ENCODE measurements around the gene TFDP2.

TFDP2 gene

DNA sequence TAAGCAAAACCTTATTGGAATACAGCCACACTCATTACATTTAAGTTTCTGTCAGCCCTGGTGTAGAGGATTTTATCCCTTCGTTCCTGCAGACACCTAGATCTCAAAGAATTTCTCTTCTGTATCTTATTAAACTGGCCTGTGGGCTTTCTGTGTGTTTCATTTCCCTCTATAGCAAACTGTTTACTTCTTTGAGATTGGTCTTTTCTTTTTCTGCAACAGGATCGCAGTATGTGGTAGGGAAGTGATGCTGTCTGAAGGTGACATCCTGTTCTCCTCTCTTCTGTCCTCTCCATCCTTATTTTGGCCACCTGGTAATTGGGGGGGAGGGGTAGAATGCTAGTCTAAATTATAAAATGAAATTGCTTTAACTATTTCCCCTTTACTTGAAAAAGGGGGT, 247.4 kb downstream of the TFDP2 start (continued):
- no peak for TF ChIP-seq PRDM4 (tag by site-specific recombination; IDR thresholded peaks at IDR 0.05)
- TF ChIP-seq ZNF211 (tag by site-specific recombination; IDR thresholded peaks at IDR 0.05; ENCODE audit: low read depth), result no peak
- TF ChIP-seq ZNF530 (tag by site-specific recombination; IDR thresholded peaks at IDR 0.05; ENCODE audit: low read depth), result no peak
- TF ChIP-seq ZNF768 (tag by site-specific recombination; IDR thresholded peaks at IDR 0.05), result no peak

DNA sequence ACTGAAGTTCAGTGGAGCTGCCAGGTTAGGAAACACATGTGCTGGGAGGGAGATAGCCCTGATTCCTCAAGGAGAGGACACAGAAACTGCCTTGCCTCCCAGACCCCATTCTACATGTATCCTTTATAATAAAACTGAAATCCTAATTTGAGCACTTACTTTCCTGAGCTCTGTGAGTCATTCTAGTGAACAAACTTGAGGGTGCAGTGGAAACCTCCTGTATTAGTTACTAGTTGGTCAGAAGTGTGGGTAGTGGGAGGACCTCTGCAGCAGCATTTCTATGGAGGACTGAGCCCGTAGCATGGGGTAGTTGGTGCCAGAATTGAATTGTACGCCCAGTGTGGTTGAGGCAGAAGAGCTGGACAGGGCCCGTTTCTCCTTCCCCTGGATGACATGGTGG, 249.0 kb downstream of the TFDP2 start:
- no peak overlapping the region for H3K27ac ChIP-seq (ENCODE audit: extremely low read depth, low read depth, low read length)
- H3K4me1 ChIP-seq (ENCODE audit: control insufficient read depth, insufficient read depth, low read length), result no peaks in the 10 kb centered on the region
- no peaks in the 10 kb centered on the region for H3K9me3 ChIP-seq (ENCODE audit: control insufficient read depth, insufficient read depth, low read depth, low read length)
- H3K4me3 ChIP-seq (ENCODE audit: low read depth, low read length), result no peak overlapping the region
- ChIA-PET POLR2A (no interaction called here), CTCF (interaction anchor here (1.0 kb wide), 1 partner anchor 13 kb away, joined by 3 read pairs; no protein-coding TSS in a partner anchor)
- peaks cover 4 to 24% of the 10 kb centered on the region in 2 experiments; a peak in 2 of 3 replicates for H3K36me3 ChIP-seq (ENCODE audit: control insufficient read depth in 2 of 2, insufficient read depth in 1 of 2, low read length in 2 of 2)
- TF ChIP-seq TRIM28 (IDR thresholded peaks at IDR 0.05; ENCODE audit: borderline replicate concordance, low read length) (peak; percentile 16; the same call in 1 of the 2 replicates), ZNF292 (tag by site-specific recombination; IDR thresholded peaks at IDR 0.05; ENCODE audit: borderline replicate concordance, low read depth) (no peak), SETDB1 (IDR thresholded peaks at IDR 0.05; ENCODE audit: insufficient read length, low read length) (peak; percentile 36), ZNF214 (tag by site-specific recombination; IDR thresholded peaks at IDR 0.05; ENCODE audit: borderline replicate concordance) (no peak)

- no peak for TF ChIP-seq ZNF37A (tag by site-specific recombination; IDR thresholded peaks at IDR 0.05)
- ChIA-PET CTCF (interaction anchor here (0.7 kb wide), 1 partner anchor 47 kb away, joined by 3 read pairs; no protein-coding TSS in a partner anchor), POLR2A (no interaction called here)
- no peak overlapping the region for H3K27ac ChIP-seq (ENCODE audit: extremely low read depth, low read depth, low read length)
- no peak overlapping the region for H3K4me3 ChIP-seq (ENCODE audit: low read depth, low read length)
- H3K36me3 ChIP-seq (ENCODE audit: control insufficient read depth in 2 of 2, insufficient read depth in 1 of 2, low read length in 2 of 2), result peaks cover 0 to 21% of the 10 kb centered on the region in 2 experiments; a peak in 1 of 3 replicates
- no peaks in the 10 kb centered on the region for H3K4me1 ChIP-seq (ENCODE audit: control insufficient read depth, insufficient read depth, low read length)
- H3K9me3 ChIP-seq (ENCODE audit: control insufficient read depth, insufficient read depth, low read depth, low read length), result no peaks in the 10 kb centered on the region
Observed at GRCh38 chr3:141898908-141899307, 250.4 kb downstream of the TFDP2 start.

- POLR2A ChIA-PET, result no interaction called here
- H3K36me3 ChIP-seq (ENCODE audit: control insufficient read depth in 2 of 2, insufficient read depth in 1 of 2, low read length in 2 of 2), result peaks cover 0 to 16% of the 10 kb centered on the region in 2 experiments; a peak in 1 of 3 replicates
- no peak for TF ChIP-seq ZNF677 (tag by site-specific recombination; IDR thresholded peaks at IDR 0.05)
- no peak for TF ChIP-seq ZIC2 (tag by site-specific recombination; IDR thresholded peaks at IDR 0.05)
- TF ChIP-seq ZFP69B (tag by site-specific recombination; IDR thresholded peaks at IDR 0.05), result no peak
- TF ChIP-seq ZNF266 (tag by site-specific recombination; IDR thresholded peaks at IDR 0.05; ENCODE audit: low read depth), result no peak
- no peak for TF ChIP-seq ZNF548 (tag by site-specific recombination; IDR thresholded peaks at IDR 0.05)
- no peak for TF ChIP-seq ZNF544 (tag by site-specific recombination; IDR thresholded peaks at IDR 0.05)
- TF ChIP-seq KLF7 (tag by site-specific recombination; IDR thresholded peaks at IDR 0.05; ENCODE audit: borderline replicate concordance), result no peak
- TF ChIP-seq, protein P1, sequence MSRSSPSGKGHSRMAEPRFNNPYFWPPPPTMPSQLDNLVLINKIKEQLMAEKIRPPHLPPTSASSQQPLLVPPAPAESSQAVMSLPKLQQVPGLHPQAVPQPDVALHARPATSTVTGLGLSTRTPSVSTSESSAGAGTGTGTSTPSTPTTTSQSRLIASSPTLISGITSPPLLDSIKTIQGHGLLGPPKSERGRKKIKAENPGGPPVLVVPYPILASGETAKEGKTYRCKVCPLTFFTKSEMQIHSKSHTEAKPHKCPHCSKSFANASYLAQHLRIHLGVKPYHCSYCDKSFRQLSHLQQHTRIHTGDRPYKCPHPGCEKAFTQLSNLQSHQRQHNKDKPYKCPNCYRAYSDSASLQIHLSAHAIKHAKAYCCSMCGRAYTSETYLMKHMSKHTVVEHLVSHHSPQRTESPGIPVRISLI (tag by site-specific recombination; IDR thresholded peaks at IDR 0.05), result no peak
- no peak for TF ChIP-seq HOXC10 (CRISPR knock-in tag; IDR thresholded peaks at IDR 0.05)
- TF ChIP-seq, protein P2, sequence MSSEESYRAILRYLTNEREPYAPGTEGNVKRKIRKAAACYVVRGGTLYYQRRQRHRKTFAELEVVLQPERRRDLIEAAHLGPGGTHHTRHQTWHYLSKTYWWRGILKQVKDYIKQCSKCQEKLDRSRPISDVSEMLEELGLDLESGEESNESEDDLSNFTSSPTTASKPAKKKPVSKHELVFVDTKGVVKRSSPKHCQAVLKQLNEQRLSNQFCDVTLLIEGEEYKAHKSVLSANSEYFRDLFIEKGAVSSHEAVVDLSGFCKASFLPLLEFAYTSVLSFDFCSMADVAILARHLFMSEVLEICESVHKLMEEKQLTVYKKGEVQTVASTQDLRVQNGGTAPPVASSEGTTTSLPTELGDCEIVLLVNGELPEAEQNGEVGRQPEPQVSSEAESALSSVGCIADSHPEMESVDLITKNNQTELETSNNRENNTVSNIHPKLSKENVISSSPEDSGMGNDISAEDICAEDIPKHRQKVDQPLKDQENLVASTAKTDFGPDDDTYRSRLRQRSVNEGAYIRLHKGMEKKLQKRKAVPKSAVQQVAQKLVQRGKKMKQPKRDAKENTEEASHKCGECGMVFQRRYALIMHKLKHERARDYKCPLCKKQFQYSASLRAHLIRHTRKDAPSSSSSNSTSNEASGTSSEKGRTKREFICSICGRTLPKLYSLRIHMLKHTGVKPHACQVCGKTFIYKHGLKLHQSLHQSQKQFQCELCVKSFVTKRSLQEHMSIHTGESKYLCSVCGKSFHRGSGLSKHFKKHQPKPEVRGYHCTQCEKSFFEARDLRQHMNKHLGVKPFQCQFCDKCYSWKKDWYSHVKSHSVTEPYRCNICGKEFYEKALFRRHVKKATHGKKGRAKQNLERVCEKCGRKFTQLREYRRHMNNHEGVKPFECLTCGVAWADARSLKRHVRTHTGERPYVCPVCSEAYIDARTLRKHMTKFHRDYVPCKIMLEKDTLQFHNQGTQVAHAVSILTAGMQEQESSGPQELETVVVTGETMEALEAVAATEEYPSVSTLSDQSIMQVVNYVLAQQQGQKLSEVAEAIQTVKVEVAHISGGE (tag by site-specific recombination; conservative IDR thresholded peaks at IDR 0.05; ENCODE audit: low read depth), result no peak
- no peak for TF ChIP-seq MYNN (tag by site-specific recombination; IDR thresholded peaks at IDR 0.05; ENCODE audit: borderline replicate concordance)
- TF ChIP-seq, protein P3, sequence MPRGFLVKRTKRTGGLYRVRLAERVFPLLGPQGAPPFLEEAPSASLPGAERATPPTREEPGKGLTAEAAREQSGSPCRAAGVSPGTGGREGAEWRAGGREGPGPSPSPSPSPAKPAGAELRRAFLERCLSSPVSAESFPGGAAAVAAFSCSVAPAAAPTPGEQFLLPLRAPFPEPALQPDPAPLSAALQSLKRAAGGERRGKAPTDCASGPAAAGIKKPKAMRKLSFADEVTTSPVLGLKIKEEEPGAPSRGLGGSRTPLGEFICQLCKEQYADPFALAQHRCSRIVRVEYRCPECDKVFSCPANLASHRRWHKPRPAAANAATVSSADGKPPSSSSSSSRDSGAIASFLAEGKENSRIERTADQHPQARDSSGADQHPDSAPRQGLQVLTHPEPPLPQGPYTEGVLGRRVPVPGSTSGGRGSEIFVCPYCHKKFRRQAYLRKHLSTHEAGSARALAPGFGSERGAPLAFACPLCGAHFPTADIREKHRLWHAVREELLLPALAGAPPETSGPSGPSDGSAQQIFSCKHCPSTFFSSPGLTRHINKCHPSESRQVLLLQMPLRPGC (tag by site-specific recombination; IDR thresholded peaks at IDR 0.05), result no peak
- TF ChIP-seq ZNF626 (tag by site-specific recombination; IDR thresholded peaks at IDR 0.05), result no peak
- no peak for TF ChIP-seq ZNF341 (tag by site-specific recombination; IDR thresholded peaks at IDR 0.05; ENCODE audit: low read depth)
Observed at GRCh38 chr3:141895731-141896130, 253.6 kb downstream of the TFDP2 start.

More at GRCh38 chr3:141895731-141896130, 253.6 kb downstream of the TFDP2 start:
- Histone ChIP-seq H3K4me3 (ENCODE audit: low read depth, low read length) (no peak overlapping the region), H3K9me3 (ENCODE audit: control insufficient read depth, insufficient read depth, low read depth, low read length) (no peaks in the 10 kb centered on the region), H3K4me1 (ENCODE audit: control insufficient read depth, insufficient read depth, low read length) (no peaks in the 10 kb centered on the region), H3K27ac (ENCODE audit: extremely low read depth, low read depth, low read length) (no peak overlapping the region)
- CTCF ChIA-PET, result no interaction called here
